ENCODE results near the gene MUC2.

MUC2 gene

GRCh38 chr11:1036931-1037330 is 37.7 kb upstream of the MUC2 start:
- DNase-seq (ENCODE audit: low read depth in 2 of 2): no peak

- no peak for DNase-seq (ENCODE audit: low read depth in 2 of 2)
Observed at GRCh38 chr11:1037506-1038055, 37.1 kb upstream of the MUC2 start.

- no peak for DNase-seq (ENCODE audit: low read depth in 2 of 2)
Observed at GRCh38 chr11:1038361-1038760, 36.3 kb upstream of the MUC2 start.

GRCh38 chr11:1038921-1039320 is 35.8 kb upstream of the MUC2 start:
- no peak for DNase-seq (ENCODE audit: low read depth in 2 of 2)

- no peak for DNase-seq (ENCODE audit: low read depth in 2 of 2)
Observed at GRCh38 chr11:1039481-1040427, 34.9 kb upstream of the MUC2 start.

- no peak for DNase-seq (ENCODE audit: low read depth in 2 of 2)
Observed at GRCh38 chr11:1040428-1041148, 34.1 kb upstream of the MUC2 start.

GRCh38 chr11:1041149-1041467 is 33.6 kb upstream of the MUC2 start:
- no peak for DNase-seq (ENCODE audit: low read depth in 2 of 2)

GRCh38 chr11:1041471-1041870 is 33.2 kb upstream of the MUC2 start:
- DNase-seq (ENCODE audit: low read depth in 2 of 2): no peak

- DNase-seq (ENCODE audit: low read depth in 2 of 2): no peak
Observed at GRCh38 chr11:1041936-1042608, 32.6 kb upstream of the MUC2 start.

- DNase-seq (ENCODE audit: low read depth in 2 of 2): no peak
Observed at GRCh38 chr11:1042626-1043562, 31.8 kb upstream of the MUC2 start.

- DNase-seq (ENCODE audit: low read depth in 2 of 2): no peak
Observed at GRCh38 chr11:1043563-1044096, 31.0 kb upstream of the MUC2 start.

GRCh38 chr11:1044160-1044559 is 30.5 kb upstream of the MUC2 start:
- DNase-seq (ENCODE audit: low read depth in 2 of 2): no peak

- DNase-seq (ENCODE audit: low read depth in 2 of 2): no peak
Observed at GRCh38 chr11:1047595-1048156, 27.0 kb upstream of the MUC2 start.

- no peak for DNase-seq (ENCODE audit: low read depth in 2 of 2)
Observed at GRCh38 chr11:1048375-1049070, 26.2 kb upstream of the MUC2 start.

GRCh38 chr11:1049071-1049405 is 25.6 kb upstream of the MUC2 start:
- no peak for DNase-seq (ENCODE audit: low read depth in 2 of 2)

GRCh38 chr11:1049431-1049891 is 25.2 kb upstream of the MUC2 start:
- no peak for DNase-seq (ENCODE audit: low read depth in 2 of 2)

GRCh38 chr11:1049911-1050580 is 24.6 kb upstream of the MUC2 start:
- DNase-seq (ENCODE audit: low read depth in 2 of 2): no peak

GRCh38 chr11:1050581-1051355 is 23.9 kb upstream of the MUC2 start:
- peak; percentile 34 to 35 for DNase-seq (ENCODE audit: low read depth in 2 of 2)
